NCI-H1048 (cell line): ENCODE measurements around the gene F7.

Source experiments
- DNase-seq: peaks from one replicate; lab custom pipeline; 2025; lab: John Stamatoyannopoulos, UW

Gene F7

DNA sequence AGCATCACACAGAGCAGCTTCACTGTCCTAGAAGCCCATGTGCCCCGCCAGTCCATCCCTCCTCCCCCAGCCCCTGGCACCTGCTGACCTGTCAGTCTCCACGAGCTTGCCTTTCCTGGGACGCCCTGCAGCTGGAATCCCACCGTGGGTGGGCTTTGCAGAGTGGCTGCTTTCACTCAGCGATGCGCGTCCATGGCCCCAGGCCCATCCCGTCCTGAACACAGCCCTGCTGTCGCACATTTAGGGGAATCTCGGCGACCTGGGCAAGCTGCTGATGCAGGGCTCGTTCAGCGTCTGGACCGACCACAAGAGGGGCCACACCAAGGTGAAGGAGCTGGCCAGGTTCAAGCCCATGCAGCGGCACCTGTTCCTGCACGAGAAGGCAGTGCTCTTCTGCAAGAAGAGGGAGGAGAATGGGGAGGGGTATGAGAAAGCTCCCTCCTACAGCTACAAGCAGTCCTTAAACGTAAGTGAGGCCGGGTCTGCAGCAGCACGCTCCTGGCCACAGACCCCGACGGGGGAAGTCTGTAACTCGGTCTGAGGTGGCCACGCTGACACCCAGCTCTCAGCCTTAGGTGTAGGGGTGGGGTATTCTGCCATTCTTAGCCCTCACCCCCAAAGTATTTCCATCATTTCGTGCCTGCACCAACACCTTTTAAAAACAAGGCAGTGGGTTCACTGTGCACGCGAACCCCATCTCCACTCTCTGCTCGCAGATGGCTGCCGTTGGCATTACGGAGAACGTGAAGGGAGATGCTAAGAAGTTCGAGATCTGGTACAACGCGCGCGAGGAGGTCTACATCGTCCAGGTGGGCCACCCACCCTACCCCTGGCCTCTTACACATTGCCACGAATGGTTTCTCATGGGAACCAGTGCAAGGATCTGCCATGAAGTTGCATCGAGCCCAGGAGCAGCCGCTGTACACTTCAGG is 18.3 kb upstream of the F7 start:
- DNase-seq: no peak

DNA sequence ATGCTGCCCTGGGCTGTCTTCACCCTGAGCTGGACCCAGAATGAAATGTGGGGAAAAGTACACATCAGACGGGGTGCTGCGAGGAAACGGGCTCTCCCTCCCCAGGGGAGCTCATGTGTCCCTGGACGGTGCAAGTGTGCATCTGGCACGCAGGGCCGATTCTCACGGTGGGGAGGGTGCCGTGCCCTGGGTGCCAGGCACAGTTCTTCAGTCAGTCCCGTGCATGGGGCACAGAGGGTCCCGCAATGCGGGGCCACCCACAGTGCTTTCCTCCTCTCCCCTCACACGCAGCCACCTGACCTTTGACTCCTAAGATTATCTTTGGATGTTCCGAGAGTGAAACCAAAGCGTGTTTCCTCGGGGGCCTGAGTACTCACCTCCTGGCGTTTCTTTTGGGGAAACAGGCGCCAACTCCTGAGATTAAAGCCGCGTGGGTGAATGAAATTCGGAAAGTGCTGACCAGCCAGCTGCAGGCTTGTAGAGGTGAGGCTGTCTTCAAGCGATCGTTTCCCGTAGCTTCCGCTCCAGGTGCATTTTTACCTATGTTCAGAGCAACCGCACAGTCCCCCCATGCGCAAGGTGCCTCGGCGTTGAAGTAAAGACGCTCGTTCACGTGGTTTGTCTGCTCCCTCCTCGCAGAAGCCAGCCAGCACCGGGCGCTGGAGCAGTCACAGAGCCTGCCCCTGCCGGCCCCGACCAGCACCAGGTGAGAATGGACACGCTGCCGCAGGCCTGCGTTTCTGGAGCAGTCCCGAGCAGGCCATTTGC is 17.5 kb upstream of the F7 start:
- no peak for DNase-seq

DNA sequence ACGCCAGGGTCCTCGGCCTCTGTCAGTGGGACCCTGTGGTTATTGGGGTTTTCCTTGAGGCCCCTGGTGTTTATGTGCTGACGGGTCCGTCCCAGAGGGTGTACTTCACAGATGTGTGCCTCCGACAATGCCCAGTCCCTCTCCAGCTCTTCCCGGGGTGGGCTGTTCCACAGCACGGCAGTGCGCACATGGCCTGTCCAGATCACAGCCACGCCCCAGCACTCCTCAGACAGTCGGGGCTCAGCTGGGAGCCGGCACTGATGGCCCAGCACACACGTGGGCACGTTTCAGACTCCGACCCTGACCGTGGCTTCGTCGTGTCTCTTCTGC is 16.9 kb upstream of the F7 start:
- no peak for DNase-seq

DNA sequence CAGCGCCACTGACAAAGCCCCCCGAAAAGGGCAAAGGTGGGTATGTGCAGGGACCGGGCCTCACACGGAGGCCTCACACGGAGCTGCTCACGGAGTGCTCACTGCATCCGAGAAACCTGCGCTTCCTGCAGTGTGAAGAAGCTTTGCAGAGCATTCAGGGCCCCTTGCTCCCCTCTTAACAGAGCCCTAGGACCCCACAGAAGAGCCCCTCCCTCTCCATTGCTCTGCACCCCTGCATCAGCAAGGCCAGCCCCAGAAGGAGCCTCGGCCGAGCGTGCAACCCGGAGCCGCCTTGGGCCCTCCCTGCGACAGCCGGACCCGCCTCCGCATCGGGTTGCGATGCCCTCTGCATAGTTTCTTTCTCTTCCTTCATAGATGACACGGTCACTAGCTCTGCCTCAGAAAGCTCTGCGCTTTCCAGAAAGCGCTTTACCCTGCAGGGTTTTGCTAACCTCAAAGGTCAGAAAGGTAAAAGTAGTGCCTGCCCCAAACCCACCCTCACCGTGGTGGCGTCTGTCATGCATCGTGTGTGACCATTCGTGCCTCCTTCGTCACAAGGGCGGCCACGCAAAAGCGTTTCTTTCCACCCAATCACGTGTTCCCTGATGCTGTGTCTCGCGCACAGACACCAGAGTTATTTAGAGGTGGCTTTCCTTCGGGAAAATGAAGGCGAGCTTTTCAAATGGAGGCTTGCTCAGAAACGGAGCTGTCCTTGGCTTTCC is 15.7 kb upstream of the F7 start:
- DNase-seq: no peak

DNA sequence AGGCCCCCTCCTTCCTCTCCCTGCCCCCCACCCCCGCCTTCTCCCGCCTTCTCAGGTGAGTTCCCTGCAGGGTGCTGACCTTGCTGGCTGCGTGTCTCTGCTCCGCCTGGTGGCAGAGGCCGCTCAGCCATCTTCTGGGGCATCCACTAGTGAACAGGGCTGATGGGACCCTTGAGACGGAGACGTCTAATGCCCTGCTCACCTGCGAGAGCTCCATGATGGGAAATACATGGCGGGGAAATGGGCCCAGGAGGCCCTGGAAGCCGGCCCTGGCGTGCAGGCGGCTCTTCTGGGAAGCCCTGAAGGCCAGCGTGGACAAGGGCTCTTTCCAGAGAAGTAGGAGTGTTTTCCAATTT is 15.2 kb upstream of the F7 start:
- no peak for DNase-seq

DNA sequence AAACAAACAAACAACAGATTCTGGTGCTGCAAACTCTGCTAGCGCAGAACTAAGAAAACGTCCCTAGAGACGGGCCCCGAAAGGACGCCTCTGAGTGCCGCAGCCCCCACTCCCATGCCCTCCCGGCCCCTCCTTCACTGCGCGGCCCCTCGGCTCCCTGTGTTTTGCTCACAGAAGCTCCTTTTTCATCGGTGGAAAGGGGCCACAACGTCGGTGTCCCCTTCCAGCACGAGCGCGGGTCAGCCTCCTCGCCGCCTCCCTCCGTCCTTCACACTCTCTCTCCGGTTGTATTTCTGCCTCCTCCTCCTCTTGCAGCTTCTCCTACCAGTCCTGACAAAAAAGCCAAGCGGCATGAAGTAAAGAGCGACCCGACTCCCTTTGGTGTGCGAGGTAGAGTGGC is 14.8 kb upstream of the F7 start:
- no peak for DNase-seq

- DNase-seq: no peak
Measured at GRCh38 chr13:113091211-113091771, 14.3 kb upstream of the F7 start.

GRCh38 chr13:113091891-113092775 is 13.5 kb upstream of the F7 start:
- DNase-seq: no peak

DNA sequence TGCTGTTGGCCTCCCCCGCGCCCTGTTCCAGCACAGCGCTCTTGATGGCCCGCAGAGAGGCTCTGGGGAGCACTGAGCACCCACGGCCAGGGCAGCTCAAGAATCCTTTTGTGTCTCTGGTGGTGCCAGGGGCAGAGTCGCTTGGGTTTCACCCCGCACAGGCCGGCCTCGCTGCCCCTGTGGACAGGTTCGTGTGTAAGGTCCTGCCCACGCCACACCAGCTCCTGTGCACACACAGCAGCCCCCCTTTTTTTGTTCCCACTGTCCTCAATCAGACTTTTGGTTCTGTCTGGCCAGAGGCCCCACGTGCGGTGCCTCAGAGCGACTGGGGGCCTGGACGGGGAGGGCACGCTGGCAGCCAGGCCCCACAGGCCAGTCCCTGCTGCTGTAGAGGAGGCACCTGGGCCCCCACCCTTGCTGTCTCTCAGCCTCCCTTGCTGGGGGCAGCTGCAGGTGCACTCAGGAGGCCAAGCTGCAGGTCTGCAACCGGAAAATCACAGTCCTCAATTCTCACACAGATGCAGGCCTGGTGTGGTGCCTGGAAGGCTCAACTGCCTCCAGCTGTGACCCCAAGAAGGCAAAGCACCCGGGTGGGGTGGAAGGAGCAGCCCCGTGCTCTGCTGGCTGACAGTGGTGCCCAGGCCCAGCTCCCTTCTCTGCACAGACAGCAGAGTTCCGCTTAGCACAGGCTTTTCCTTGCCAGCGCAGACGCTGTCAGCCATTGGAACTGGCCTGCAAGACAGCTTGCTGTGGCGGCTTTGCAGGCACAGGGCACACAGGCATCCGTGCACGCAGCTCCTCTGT is 12.6 kb upstream of the F7 start:
- no peak for DNase-seq

GRCh38 chr13:113093580-113094409 is 11.8 kb upstream of the F7 start:
- DNase-seq: no peak

GRCh38 chr13:113094410-113094800 is 11.2 kb upstream of the F7 start:
- DNase-seq: no peak

- no peak for DNase-seq
Measured at GRCh38 chr13:113095146-113096051, 10.2 kb upstream of the F7 start.

GRCh38 chr13:113096052-113096744 is 9.4 kb upstream of the F7 start:
- no peak for DNase-seq

DNA sequence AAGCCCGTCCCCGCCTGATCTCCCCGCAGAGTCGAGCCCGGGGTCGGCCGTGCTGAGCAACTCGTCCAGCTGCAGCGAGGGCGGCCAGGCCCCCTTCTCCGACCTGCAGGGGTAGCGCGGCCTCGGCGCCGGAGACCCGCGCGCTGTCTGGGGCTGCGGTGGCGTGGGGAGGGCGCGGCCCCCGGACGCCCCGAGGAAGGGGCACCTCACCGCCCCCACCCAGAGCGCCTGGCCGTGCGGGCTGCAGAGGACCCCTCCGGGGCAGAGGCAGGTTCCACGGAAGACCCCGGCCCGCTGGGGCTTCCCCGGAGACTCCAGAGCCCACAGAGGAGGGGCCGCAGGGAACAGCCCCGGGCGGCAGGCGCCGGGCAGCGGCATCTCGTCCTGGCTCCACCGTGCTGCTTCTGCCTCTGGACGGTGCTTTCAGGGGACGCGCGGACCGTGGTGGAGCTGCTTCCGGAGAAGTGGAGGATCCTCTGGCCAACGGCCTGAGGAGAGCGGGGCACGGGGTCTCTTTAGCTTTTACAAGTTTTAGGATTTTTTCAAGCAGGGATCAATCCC is 8.8 kb upstream of the F7 start:
- no peak for DNase-seq

DNA sequence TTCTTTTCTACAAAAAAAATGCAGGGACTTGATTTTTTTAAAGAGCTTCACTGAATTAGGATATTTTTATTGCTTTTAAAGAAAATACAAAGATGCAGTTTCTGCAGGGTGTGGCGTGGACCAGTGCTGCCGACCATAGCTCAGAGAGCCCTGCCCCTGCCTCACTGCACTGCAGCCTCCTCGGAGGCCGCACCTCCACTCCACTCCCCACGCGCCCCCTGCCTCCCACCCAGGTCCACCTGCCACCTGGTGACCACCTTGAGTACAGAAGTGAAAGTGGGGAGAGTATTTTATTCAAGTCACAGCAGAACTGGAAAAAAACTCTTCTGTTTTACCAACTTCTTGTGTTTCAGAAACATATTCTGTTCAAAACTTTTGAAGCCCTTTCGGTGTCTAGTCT is 7.9 kb upstream of the F7 start:
- no peak for DNase-seq

DNA sequence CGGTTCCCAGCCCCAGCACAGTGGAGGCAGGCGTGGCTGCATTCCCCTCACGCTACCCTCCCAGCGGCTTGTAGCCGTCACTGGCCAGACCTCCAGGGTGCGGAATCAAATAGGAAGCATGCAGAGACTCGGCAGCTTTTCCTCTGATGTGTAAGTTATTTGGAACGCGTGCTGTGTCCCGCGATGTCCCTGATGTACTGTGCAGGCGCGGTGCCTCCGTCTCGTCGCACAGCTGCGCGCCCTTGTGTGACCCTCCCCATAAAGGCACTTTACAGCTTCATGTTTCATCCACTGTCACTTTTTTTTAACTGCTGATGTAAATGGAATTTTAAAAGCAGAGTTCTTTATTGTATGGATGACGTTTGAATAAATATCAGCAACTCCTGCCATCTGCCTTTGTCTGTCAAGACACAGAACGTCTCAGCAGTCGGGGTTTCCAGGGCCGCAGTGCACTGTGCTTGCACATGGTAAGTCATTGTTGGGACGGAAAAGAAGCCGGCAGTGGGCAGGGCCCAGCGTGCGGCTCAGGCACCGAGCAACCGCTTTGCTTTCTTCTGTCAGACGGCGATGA is 7.3 kb upstream of the F7 start:
- DNase-seq: no peak

DNA sequence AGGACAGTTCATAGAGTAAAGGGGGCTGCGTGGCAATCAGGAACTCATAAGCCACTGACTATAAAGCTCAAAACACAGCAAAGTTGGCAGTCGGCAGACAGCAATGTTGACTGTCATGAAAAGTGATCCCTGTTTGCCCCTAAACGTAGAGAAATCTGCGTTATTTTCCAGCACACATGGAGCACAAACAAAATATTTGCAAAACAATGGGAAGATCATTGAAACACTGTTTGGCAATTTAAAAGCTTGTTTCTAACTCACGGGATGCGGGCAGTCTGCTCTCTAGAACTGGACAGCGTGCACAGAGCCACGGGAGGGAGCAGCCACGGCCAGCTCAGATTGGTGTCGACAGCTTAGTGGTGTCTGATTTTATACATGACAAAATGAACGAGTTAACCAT is 6.4 kb upstream of the F7 start:
- DNase-seq: no peak
